GM10266 (cell line): ENCODE results near the gene CNDP2.
A peak's percentile ranks its signal among the peaks of the same experiment; 100 is the strongest.

Experiments
- DNase-seq: peaks from one replicate; pipeline ENCODE4 v3.0.0; 2012; ENCODE audit errors: extremely low spot score
- CTCF ChIP-seq: IDR thresholded peaks from 2 replicates; pipeline ENCODE4 v1.5.1; 2012; ENCODE audit warnings: mild to moderate bottlenecking, low read depth; ENCODE audit not compliant: control insufficient read depth, insufficient read depth; ENCODE audit errors: missing control alignments

Gene CNDP2

GRCh38 chr18:74549591-74550104 is 53.5 kb downstream of the CNDP2 start:
- no peak for TF ChIP-seq CTCF

GRCh38 chr18:74550886-74551285 is 54.7 kb downstream of the CNDP2 start:
- DNase-seq, result no peak
- TF ChIP-seq CTCF, result no peak

More at GRCh38 chr18:74549591-74550104, 53.5 kb downstream of the CNDP2 start:
- no peak for DNase-seq

- DNase-seq, result no peak
- no peak for TF ChIP-seq CTCF
These were observed 55.3 kb downstream of the CNDP2 start for GRCh38 chr18:74551452-74551851.

GRCh38 chr18:74551936-74552555 is 55.9 kb downstream of the CNDP2 start:
- peak; percentile 85 for TF ChIP-seq CTCF
- DNase-seq, result peak; percentile 78

GRCh38 chr18:74556126-74556525 is 60.0 kb downstream of the CNDP2 start:
- TF ChIP-seq CTCF, result no peak
- no peak for DNase-seq

- no peak for DNase-seq
- TF ChIP-seq CTCF, result no peak
These were observed 61.9 kb downstream of the CNDP2 start for GRCh38 chr18:74558096-74558495.

- TF ChIP-seq CTCF, result no peak
- DNase-seq, result no peak
These were observed 66.1 kb downstream of the CNDP2 start for GRCh38 chr18:74562131-74562730.
